ENCODE data around the gene TMEM179. TPM values are rescaled to one million over a fixed set of nuclear protein-coding genes. Genes with fewer than 3 reads are reported as not detected.
"Not testable (repeated sequence)": the region's sequence is repeated elsewhere in the genome, so short reads cannot be mapped to it uniquely, and the experiment has no call there.

TMEM179 gene
- not detected for total RNA-seq
- long read RNA-seq = 0 reads

DNA sequence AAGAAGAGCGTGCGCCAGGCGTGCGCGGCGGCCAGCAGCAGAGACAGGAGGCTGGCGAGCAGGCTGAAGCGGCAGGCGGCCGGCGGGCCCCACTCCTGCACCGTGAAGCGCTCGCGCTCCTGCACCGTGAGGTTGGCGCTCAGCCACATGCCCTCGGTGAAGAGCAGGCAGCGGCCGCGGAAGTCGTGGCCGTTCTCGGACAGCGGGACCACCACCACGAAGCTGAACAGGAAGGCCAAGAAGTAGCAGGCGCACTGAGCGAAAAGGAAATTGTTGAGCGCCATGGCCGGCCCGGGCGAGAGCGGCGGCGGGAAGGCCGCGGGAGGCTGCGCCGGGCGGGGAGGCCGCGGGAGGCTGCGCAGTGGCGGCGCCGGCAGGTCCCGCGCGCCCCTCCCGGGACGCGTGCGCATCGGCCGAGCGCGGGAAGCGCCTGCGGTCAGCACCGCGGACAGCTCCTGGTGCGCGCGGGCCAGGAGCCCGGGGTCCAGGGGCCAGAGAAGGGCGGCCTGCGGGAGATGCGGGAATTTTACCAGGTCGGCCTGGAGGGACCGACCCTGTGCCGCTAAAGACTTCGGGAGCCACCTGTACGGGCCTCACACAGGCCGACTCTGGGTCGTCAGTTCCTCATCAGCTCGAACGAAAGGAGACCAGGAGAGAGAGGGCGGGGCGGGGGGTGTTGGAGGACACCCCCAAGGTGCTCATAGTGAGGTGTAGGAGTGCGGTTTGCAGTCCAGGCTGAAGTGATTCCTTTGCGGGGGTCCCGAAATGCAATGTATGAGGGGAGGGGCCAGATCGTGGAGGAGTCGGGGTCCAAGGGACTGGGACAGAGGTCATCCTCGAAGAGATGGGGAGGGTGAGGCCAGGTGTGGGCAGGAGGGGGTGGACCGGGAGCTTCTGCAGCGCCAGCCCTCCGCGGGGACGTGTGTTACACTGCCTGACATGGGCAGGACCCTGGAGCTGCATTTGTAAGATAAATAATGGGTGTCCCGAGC lies at the start of gene TMEM179:
Gene TMEM179, minus strand, starts transcription at position 315 of the 992 bp plus-strand sequence. Its CDS starts 31 bp downstream, at position 284.
- ATAC-seq (peak; percentile 41 to 56), DNase-seq (peak; percentile 35)
- H3K4me3 ChIP-seq = no peak within 1 kb of the TSS
- H3K36me3 ChIP-seq = no peaks in the 10 kb centered on the region
- intact Hi-C loops (cut with DNase I) = no loop called here
- TF ChIP-seq, protein P1, sequence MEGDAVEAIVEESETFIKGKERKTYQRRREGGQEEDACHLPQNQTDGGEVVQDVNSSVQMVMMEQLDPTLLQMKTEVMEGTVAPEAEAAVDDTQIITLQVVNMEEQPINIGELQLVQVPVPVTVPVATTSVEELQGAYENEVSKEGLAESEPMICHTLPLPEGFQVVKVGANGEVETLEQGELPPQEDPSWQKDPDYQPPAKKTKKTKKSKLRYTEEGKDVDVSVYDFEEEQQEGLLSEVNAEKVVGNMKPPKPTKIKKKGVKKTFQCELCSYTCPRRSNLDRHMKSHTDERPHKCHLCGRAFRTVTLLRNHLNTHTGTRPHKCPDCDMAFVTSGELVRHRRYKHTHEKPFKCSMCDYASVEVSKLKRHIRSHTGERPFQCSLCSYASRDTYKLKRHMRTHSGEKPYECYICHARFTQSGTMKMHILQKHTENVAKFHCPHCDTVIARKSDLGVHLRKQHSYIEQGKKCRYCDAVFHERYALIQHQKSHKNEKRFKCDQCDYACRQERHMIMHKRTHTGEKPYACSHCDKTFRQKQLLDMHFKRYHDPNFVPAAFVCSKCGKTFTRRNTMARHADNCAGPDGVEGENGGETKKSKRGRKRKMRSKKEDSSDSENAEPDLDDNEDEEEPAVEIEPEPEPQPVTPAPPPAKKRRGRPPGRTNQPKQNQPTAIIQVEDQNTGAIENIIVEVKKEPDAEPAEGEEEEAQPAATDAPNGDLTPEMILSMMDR (IDR thresholded peaks at IDR 0.05) = no peak
- no peaks in the 10 kb centered on the region for H3K4me1 ChIP-seq
- H3K27ac ChIP-seq = no peak within 1 kb of the TSS
- H3K27me3 ChIP-seq (ENCODE audit: low read depth) = peaks cover 71% of the 10 kb centered on the region
- H3K9me3 ChIP-seq = no peaks in the 10 kb centered on the region

DNA sequence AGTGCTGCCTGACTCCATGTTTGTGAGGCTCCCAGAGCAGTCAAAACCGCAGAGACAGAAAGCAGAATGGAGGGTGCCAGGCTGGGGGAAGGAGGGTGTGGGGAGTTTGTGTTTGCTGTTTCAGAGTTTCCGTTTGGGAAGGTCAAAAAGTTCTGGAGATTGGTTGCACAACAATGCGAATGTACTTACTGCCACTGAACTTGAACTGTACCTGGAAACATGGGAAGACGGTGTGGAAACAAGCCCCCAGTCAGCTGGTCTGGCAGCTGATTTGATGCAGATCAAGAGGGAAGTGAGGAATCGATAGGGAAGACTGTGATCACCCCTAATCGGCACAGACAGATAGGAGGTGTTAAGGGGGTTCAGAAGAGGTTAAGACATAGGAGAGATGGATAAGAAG lies 49.5 kb upstream of the TMEM179 start:
- Histone ChIP-seq H3K36me3 (no peaks in the 10 kb centered on the region), H3K4me1 (peaks cover 7% of the 10 kb centered on the region), H3K4me3 (no peak overlapping the region), H3K27ac (no peak overlapping the region), H3K27me3 (ENCODE audit: low read depth) (no peaks in the 10 kb centered on the region), H3K9me3 (no peaks in the 10 kb centered on the region)
- no peak for ATAC-seq
- intact Hi-C loops (cut with DNase I) = loop anchor here (10.0 kb wide), 1 partner anchor 51 kb away; no protein-coding TSS in a partner anchor
- DNase-seq = no peak
- TF ChIP-seq, protein P1 (IDR thresholded peaks at IDR 0.05) = no peak

DNA sequence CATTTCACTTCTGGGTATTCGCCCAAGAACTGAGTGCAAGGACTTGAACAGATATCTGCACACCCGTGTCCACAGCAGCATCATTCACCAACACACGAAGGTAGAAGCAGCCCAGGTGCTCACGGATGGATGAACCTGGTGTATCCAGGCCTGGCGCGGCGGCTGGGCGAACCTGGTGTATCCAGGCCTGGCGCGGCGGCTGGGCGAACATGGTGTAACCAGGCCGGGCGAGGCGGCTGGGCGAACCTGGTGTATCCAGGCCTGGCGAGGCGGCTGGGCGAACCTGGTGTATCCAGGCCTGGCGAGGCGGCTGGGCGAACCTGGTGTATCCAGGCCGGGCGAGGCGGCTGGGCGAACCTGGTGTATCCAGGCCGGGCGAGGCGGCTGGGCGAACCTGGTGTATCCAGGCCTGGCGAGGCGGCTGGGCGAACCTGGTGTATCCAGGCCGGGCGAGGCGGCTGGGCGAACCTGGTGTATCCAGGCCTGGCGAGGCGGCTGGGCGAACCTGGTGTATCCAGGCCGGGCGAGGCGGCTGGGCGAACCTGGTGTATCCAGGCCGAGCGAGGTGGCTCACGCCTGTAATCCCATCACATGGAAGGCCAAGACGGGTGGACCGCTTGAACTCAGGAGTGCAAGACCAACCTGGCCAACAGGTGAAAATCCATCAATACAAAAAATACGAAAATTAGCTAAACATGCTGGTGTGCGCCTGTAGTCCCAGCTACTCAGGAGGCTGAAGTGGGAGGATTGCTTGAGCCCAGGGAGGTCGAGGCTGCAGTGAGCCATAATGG lies 48.8 kb upstream of the TMEM179 start:
- H3K4me1 ChIP-seq; DNase-seq; H3K9me3 ChIP-seq; H3K36me3 ChIP-seq; H3K4me3 ChIP-seq; H3K27ac ChIP-seq; ATAC-seq; H3K27me3 ChIP-seq (ENCODE audit: low read depth): not testable (repeated sequence)
- intact Hi-C loops (cut with DNase I) = loop anchor here (10.0 kb wide), 1 partner anchor 51 kb away; no protein-coding TSS in a partner anchor

DNA sequence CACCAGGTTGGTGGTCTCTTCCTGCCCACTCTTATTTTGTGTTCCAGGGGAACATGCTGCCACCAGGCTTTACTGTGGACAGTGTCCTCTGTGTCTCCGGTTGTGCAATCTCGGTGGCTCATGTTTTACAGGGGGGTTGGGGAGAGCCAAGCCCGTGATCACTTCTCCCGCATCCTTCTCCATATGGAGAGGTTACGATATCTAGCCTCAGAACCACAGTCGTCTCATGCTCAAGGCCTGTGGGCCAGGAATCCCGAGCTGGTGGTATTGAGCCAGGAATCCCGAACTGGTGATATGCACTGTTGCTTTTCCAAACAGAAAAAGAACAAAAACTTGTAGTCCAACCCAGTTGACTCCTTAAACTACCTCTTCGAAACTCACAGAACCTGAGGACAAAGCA lies 47.8 kb upstream of the TMEM179 start:
- H3K36me3 ChIP-seq = no peaks in the 10 kb centered on the region
- TF ChIP-seq, protein P1 (IDR thresholded peaks at IDR 0.05) = no peak
- H3K27ac ChIP-seq = no peak overlapping the region
- H3K9me3 ChIP-seq = no peaks in the 10 kb centered on the region
- ATAC-seq (no peak), DNase-seq (no peak)
- intact Hi-C loops (cut with DNase I) = loop anchor here (10.0 kb wide), 1 partner anchor 52 kb away; no protein-coding TSS in a partner anchor
- peaks cover 7% of the 10 kb centered on the region for H3K4me1 ChIP-seq
- H3K4me3 ChIP-seq = no peak overlapping the region
- H3K27me3 ChIP-seq (ENCODE audit: low read depth) = no peaks in the 10 kb centered on the region

DNA sequence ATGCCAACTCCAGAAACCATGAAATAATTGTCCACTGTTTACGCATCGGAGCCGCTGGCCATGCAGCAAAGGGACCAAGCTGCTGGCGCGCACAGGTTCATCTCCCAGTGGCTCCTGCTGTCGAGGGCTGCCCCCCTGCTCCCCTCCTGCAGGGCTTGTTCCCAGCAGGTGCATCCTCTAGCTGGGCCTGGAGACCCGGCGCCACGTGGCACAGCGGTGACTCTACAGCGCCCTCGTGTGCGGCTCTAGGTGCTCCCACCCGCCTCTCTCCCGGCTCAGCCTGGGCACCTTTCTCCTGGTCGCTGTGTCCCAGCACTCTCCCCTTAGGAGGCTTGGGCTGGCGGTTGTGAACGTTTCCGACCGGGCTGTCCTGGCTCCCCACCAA lies 47.3 kb upstream of the TMEM179 start:
- Histone ChIP-seq H3K9me3 (no peaks in the 10 kb centered on the region), H3K27me3 (ENCODE audit: low read depth) (no peaks in the 10 kb centered on the region), H3K4me3 (no peak overlapping the region), H3K36me3 (no peaks in the 10 kb centered on the region), H3K27ac (no peak overlapping the region), H3K4me1 (peaks cover 7% of the 10 kb centered on the region)
- DNase-seq (no peak), ATAC-seq (no peak)
- TF ChIP-seq, protein P1 (IDR thresholded peaks at IDR 0.05) = no peak
- intact Hi-C loops (cut with DNase I) = loop anchor here (10.0 kb wide), 1 partner anchor 53 kb away; no protein-coding TSS in a partner anchor

Data from lower lobe of right lung (tissue), 2 donors.